GM18861 (cell line): ENCODE measurements around the gene NEDD4L.

ENCODE experiments used
- ATAC-seq: cut with Tn5 transposase; IDR thresholded peaks from one replicate; pipeline ENCODE4 v1.9.1; 2021; ENCODE audit not compliant: unreplicated experiment

Gene NEDD4L

DNA sequence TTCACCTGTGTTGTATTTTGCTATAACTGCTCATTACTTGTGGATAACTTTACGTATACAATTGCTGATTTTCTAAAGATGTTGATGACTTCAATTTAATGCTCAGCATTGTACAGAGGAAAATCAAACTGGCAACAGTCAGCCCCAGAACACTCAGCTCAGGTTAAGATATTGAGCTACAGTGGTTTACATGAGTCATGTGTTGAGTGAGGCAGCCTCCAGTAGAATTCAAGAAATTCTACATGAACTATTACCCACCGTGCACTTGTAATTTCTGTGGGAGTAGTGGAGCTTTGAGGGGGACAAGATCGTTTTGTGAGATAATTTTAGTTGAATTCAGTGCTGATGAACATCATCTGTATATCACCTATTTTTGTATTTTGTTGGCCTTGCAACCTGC lies 292.6 kb downstream of the NEDD4L start:
- no peak for ATAC-seq

DNA sequence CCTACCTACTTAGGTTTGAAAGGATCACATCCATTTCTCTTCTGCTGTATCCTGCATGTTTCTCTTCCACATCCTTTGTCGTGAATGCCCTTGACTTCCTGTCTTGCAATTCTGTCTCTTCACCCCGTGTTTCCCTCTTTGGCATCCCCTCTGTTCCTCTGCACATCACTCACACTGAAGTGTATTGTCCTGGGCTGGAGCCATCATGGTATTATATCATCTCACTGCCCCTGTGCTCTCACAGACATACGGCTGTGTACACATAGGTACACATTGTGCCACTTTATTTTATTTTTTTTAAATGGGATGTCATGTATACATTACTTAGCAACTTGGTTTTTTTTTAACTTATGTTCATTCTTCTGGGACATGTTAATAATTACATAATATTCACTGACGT lies 293.3 kb downstream of the NEDD4L start:
- ATAC-seq = no peak

- ATAC-seq = no peak
These were observed 293.7 kb downstream of the NEDD4L start for GRCh38 chr18:58337686-58338085.

DNA sequence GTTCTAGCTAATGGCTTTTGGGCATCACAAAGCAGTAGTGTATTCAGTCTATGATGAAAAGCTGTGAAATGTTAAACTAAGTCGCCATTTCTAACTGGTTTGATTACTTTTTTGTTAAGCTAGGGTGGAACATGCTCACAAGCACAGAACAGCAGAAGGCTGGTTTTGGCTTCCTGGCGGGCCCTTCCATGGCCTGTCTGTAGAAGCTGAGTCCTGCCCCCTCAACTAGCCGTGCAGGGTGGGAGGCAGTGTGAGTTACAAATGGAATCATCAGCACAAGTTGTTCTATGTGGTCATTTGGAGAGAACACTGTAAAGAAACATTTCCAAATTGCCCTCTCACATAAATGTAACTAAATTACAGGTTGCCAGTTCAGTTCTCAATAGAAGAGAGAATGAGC lies 294.1 kb downstream of the NEDD4L start:
- no peak for ATAC-seq

DNA sequence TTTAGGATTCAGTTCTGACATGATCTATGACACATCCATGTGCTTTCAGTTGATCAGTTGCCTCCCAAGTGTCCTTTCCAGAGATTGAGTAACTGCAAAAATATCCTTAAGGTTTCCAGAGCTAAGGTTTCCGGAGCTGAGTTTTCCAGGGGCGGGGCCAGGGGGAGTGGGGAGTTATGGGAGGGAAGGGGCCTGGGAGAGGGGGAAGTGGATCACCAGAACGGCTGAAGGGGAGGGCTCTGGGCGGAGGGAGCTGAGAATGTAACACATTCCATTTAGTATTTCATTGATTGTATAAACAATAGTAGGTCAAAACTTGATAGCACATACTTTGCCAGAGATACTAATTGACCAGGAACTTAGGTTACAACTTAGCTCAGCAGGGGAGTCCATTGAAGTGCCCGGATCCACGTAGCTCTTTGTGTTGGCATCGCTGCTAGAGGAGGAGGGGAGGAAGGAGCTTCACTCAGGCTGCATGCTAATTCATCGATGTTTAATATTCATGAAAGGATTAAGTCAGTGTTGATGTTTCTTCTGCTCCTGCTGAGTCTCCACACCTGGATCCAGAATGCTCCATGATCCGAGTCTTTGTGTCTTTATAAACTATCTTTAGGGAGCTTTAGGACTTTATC lies 295.1 kb downstream of the NEDD4L start:
- ATAC-seq = no peak

- no peak for ATAC-seq
These were observed 295.9 kb downstream of the NEDD4L start for GRCh38 chr18:58339890-58340289.

GRCh38 chr18:58341916-58342315 lies 297.9 kb downstream of the NEDD4L start:
- no peak for ATAC-seq

- ATAC-seq = no peak
These were observed 300.1 kb downstream of the NEDD4L start for GRCh38 chr18:58344080-58344670.

- no peak for ATAC-seq
These were observed 300.9 kb downstream of the NEDD4L start for GRCh38 chr18:58344861-58345463.

DNA sequence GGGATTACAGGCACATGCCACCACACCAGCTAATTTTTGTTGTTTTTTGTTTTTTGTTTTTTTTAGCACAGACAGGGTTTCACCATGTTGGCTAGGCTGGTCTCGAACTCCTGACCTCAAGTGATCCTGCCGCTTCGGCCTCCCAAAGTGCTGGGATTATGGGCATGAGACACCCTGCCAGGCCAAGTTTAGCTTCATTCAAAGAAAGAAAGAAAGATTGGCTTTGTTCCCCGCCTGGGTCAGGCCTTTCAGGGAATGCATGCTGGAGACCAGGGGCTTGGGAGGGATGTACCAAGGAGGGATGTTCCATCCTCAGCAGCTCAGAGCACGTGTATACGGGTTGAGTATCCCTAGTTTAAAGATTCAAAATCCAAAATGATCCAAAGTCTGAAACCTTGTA lies 301.8 kb downstream of the NEDD4L start:
- ATAC-seq = no peak

DNA sequence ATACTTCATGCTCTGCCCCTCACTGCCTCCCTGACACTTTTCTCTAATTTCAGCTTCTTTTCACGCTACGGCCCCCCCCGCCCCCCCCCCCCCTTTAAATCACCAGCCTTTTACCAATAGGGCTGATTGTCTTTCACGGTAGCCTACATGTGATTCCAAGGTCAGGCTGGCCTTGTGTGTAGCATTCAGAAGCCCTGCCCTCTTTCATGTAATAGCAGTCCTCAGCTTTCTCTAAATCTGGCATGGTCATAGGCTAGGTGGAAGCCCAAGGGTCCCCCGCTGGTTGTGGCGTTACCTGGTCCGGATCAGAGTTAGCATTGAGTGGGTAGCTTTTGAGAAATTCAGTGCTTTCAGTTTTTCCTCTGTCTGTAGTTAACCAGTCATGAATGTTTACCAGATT lies 303.1 kb downstream of the NEDD4L start:
- no peak for ATAC-seq

GRCh38 chr18:58348517-58348916 lies 304.5 kb downstream of the NEDD4L start:
- no peak for ATAC-seq

- no peak for ATAC-seq
These were observed 304.9 kb downstream of the NEDD4L start for GRCh38 chr18:58348951-58349350.

GRCh38 chr18:58349650-58350049 lies 305.6 kb downstream of the NEDD4L start:
- no peak for ATAC-seq

GRCh38 chr18:58350526-58350925 lies 306.5 kb downstream of the NEDD4L start:
- ATAC-seq = no peak

DNA sequence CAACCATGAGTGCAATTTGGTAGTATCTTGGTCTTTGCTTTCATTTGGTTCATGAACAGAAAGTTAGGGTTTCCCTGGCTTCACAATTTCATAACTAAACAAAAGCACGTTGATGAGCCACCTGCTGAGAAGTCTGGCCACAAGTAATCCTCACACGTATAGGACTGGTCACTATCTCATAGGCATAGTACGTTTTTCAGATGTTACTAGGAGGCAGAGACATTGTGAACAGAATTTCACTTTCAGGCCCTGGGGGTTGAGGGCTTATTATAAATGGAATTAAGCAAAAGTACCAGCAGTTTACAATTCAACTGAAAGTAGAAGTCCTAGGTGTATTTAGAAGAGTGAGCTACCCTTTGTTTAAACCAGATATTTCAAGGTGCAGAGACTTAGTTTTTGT lies 307.8 kb downstream of the NEDD4L start:
- ATAC-seq = no peak

DNA sequence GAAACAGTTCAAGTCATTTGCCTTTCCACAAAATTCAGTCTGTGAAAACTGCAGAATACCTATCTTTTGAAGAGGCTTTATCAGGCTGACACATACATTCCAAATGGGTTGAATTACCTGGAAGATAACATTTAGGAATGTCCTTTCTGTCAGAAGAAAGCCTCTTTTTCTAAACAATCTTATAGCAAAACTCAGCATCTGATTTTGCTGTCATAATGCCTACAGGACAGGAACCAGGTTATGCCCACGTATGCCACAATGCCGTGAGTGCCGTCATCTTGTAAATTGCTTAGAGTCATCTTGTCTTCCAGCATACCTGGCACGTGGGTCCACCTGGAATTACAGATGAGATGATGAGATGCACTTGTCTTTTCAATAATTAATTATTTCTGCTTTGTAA lies 309.6 kb downstream of the NEDD4L start:
- ATAC-seq = no peak

GRCh38 chr18:58354051-58354450 lies 310.0 kb downstream of the NEDD4L start:
- ATAC-seq = no peak

DNA sequence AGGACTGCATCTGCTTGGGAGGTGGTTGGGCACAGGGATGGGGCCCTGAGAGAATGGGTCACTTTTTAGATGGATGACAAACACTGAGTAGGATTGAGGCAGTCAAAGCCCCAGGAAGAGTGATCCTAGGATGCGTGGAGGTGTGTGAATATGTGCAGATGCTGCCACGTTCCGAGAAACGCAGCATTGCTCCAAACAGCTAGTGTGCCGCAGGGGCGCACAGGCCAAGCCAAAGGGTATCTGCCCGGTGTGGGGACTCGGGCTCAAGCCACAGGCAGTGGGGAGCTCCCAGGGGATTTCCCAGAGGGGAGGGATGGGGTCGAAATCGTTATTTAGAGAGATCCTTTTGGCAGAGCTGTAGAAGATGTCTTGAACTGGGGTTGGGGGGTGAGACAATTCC lies 310.8 kb downstream of the NEDD4L start:
- no peak for ATAC-seq

DNA sequence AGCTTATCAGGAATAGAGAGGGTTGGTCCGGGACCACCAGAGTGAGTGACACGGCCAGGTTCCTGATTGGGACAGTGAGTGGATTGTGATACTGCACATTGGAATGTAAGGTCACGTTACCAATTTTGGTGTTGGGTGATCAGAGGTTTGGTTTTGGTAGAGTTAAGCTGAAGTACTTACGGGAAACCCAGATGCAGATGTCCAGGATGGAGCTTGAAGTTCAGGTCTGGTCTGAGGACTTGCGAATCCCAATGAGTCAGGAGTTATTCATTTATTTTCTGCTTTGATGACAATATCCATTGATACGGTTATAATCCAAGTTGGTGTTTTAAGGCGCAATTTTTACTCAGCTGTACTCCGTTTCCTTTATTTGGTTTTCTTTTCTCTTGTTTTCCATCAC lies 311.2 kb downstream of the NEDD4L start:
- ATAC-seq = no peak

GRCh38 chr18:58359218-58359617 lies 315.2 kb downstream of the NEDD4L start:
- no peak for ATAC-seq

GRCh38 chr18:58359620-58360019 lies 315.6 kb downstream of the NEDD4L start:
- no peak for ATAC-seq

DNA sequence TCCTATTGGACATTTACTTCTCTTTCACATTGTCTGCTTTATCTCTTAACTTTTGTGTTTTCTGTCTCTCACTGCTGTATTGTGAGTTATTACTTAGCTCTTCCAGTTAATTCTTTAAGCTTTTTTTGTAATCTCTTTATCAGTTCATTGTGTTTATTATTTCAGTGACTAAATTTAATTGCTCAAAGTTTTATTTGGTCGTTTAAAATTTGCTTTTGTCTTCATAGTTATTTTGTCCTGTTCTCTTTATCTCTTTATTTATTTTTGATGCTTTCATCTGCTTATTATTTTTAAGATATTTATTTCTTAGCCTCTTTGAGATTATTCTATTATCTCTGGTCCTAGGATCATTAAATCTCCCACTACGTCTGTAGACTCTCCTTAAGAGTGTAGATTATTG lies 316.3 kb downstream of the NEDD4L start:
- no peak for ATAC-seq
